NB4 (cell line): ENCODE measurements around the gene MAP3K4.

Experiments
- DNase-seq: peaks from one replicate; pipeline ENCODE4 v3.0.0; 2010; ENCODE audit warnings: low read depth
- H3K4me3 ChIP-seq: one replicate; pipeline ENCODE4 v1.5.1; 2011; ENCODE audit warnings: mild to moderate bottlenecking, low read depth, low read length, moderate library complexity
- CTCF ChIP-seq: IDR thresholded peaks from one replicate; pipeline ENCODE4 v1.5.1; 2012; ENCODE audit warnings: low read depth, low read length
- MAX ChIP-seq: IDR thresholded peaks from 2 replicates; pipeline ENCODE4 v1.6.1; 2011; ENCODE audit warnings: low read depth, low read length
- MYC ChIP-seq: IDR thresholded peaks from 2 replicates; pipeline ENCODE4 v1.6.1; 2011; ENCODE audit warnings: low read depth, low read length
- POLR2A ChIP-seq: IDR thresholded peaks from 2 replicates; pipeline ENCODE4 v1.6.1; 2011; ENCODE audit warnings: mild to moderate bottlenecking; ENCODE audit not compliant: insufficient read length; ENCODE audit errors: extremely low read depth

Gene MAP3K4

GRCh38 chr6:161058741-161059140, 67.2 kb downstream of the MAP3K4 start:
- TF ChIP-seq CTCF (no peak), POLR2A (no peak), MAX (no peak), MYC (no peak)
- no peak for DNase-seq
- H3K4me3 ChIP-seq: no peak overlapping the region

GRCh38 chr6:161061576-161061975, 70.0 kb downstream of the MAP3K4 start:
- H3K4me3 ChIP-seq: no peak overlapping the region
- DNase-seq: no peak
- TF ChIP-seq POLR2A: no peak
- TF ChIP-seq MAX: no peak
- no peak for TF ChIP-seq MYC
- TF ChIP-seq CTCF: no peak

- no peak overlapping the region for H3K4me3 ChIP-seq
- DNase-seq: peak; percentile 9
Measured at GRCh38 chr6:161064915-161065314, 73.3 kb downstream of the MAP3K4 start.

GRCh38 chr6:161066511-161066910, 74.9 kb downstream of the MAP3K4 start:
- H3K4me3 ChIP-seq: no peak overlapping the region
- no peak for DNase-seq
- TF ChIP-seq MAX (no peak), POLR2A (no peak)

More at GRCh38 chr6:161064915-161065314, 73.3 kb downstream of the MAP3K4 start:
- TF ChIP-seq MAX: no peak
- no peak for TF ChIP-seq CTCF
- TF ChIP-seq POLR2A: no peak
- no peak for TF ChIP-seq MYC

GRCh38 chr6:161067749-161068148, 76.2 kb downstream of the MAP3K4 start:
- no peak overlapping the region for H3K4me3 ChIP-seq
- DNase-seq: no peak
- no peak for TF ChIP-seq POLR2A
- TF ChIP-seq MYC: no peak
- no peak for TF ChIP-seq MAX
- no peak for TF ChIP-seq CTCF

- no peak for DNase-seq
- TF ChIP-seq CTCF (no peak), MAX (no peak), POLR2A (no peak), MYC (no peak)
- H3K4me3 ChIP-seq: no peak overlapping the region
Measured at GRCh38 chr6:161068321-161068741, 76.8 kb downstream of the MAP3K4 start.
